Measurements from ENCODE around the gene RNU6-7. TPM values are rescaled to one million over a fixed set of nuclear protein-coding genes. Genes with fewer than 3 reads are reported as not detected.

RNU6-7 gene
- total and polyA plus RNA-seq, 2 donors (not counting 1 experiment from before 2014, with no cell fraction given), result not detected

DNA sequence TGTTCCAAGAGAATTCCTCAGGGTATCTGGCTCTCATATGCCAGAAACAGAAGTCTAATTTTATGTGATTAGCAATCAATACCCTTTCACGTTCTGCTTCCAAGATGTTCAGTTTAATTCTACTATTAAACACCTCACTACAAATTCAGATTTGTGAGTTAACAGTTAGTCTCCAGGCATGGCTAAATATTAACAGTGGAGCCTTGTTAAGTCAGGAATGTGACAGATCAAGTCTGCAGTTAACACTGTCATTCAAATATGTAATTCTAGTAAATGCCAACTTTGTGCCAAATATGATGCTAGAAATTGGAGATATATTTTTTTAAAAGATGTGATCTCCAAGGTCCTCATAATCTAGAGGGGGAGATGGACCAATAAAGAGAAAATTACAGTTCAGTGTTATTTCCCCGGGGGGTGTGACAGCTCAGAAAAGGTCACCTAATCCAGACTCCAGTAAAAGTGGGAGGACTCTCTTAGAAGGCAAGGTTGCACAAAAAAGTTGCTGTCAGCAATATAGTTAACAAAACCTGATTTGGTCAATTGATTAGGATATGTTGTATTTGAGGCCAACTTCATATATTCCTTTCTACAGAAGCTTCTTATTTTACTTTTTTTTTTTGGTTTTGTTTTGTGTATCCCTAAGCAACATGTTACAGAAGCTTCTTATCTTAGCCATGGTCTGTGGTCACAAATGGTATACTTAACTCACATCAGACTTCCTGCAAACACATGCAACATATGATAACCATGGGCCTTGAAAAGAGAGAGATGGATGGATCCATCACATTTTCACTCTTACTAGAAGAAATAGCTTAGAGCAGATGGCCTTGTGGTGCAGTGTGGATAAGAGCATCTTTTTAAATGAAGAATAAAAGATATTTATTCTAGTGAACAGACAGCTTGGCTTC, 18.4 kb upstream of the RNU6-7 start:
- no peak overlapping the region for H3K4me2 ChIP-seq (ENCODE audit: extremely low read depth, insufficient read depth, low read length)
- H3K4me1 ChIP-seq (ENCODE audit: control insufficient read depth, extremely low read depth, insufficient read depth, low read length), result no peaks in the 10 kb centered on the region
- no peak for DNase-seq (ENCODE audit: low read depth in 2 of 2)
- H3K27me3 ChIP-seq (ENCODE audit: control insufficient read depth, insufficient read depth, low read length), result no peaks in the 10 kb centered on the region
- no peaks in the 10 kb centered on the region for H3K79me2 ChIP-seq (ENCODE audit: control insufficient read depth, insufficient read depth, low read length)
- H4K20me1 ChIP-seq (ENCODE audit: control insufficient read depth, extremely low read depth, insufficient read depth, low read length), result no peaks in the 10 kb centered on the region
- H3K9ac ChIP-seq (ENCODE audit: insufficient read depth, low read length), result no peak overlapping the region
- no peak for TF ChIP-seq EZH2 (IDR thresholded peaks at IDR 0.05; ENCODE audit: low read length, missing control alignments)
- TF ChIP-seq, protein P1, sequence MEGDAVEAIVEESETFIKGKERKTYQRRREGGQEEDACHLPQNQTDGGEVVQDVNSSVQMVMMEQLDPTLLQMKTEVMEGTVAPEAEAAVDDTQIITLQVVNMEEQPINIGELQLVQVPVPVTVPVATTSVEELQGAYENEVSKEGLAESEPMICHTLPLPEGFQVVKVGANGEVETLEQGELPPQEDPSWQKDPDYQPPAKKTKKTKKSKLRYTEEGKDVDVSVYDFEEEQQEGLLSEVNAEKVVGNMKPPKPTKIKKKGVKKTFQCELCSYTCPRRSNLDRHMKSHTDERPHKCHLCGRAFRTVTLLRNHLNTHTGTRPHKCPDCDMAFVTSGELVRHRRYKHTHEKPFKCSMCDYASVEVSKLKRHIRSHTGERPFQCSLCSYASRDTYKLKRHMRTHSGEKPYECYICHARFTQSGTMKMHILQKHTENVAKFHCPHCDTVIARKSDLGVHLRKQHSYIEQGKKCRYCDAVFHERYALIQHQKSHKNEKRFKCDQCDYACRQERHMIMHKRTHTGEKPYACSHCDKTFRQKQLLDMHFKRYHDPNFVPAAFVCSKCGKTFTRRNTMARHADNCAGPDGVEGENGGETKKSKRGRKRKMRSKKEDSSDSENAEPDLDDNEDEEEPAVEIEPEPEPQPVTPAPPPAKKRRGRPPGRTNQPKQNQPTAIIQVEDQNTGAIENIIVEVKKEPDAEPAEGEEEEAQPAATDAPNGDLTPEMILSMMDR (conservative IDR thresholded peaks at IDR 0.05 in 1 of 2, IDR thresholded peaks at IDR 0.05 in 1 of 2; ENCODE audit: low read depth in 1 of 2, low read length in 2 of 2), result no peak
- no peaks in the 10 kb centered on the region for H3K36me3 ChIP-seq (ENCODE audit: control insufficient read depth, insufficient read depth, low read length)
- H2AFZ ChIP-seq (ENCODE audit: low read length), result no peak overlapping the region
- H3K9me3 ChIP-seq (ENCODE audit: control insufficient read depth, insufficient read depth, low read depth, low read length), result no peaks in the 10 kb centered on the region
- H3K4me3 ChIP-seq (replicated peaks in 1 of 4; ENCODE audit: control extremely low read depth in 1 of 4, insufficient read depth in 1 of 4, low read depth in 3 of 4, low read length in 4 of 4), result no peak overlapping the region
- no peak overlapping the region for H3K27ac ChIP-seq (ENCODE audit: insufficient read depth, low read length)

DNA sequence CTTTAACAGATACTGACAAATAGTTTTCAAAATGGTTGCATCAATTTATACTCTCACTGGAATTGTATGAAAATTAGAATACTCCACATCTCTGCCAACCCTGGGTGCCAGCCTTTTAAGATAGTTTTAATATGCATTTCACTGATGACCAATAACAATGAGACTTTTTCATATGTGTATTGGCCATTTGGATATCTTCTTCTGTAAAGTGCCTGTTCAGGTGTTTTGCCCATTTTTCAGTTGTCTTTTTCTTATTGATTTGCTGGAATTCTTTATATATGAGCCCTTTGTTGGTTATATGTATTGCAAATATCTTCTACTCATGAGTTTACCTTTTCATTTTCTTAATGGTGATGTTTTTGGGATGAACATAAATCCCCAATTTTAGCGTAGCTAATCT, 16.7 kb upstream of the RNU6-7 start:
- H2AFZ ChIP-seq (ENCODE audit: low read length), result no peak overlapping the region

GRCh38 chr14:32186248-32186647, 15.6 kb upstream of the RNU6-7 start:
- no peak for TF ChIP-seq EZH2 (IDR thresholded peaks at IDR 0.05; ENCODE audit: low read length, missing control alignments)
- TF ChIP-seq, protein P1 (conservative IDR thresholded peaks at IDR 0.05 in 1 of 2, IDR thresholded peaks at IDR 0.05 in 1 of 2; ENCODE audit: low read depth in 1 of 2, low read length in 2 of 2), result no peak
- Histone ChIP-seq H4K20me1 (ENCODE audit: control insufficient read depth, extremely low read depth, insufficient read depth, low read length) (no peaks in the 10 kb centered on the region), H3K79me2 (ENCODE audit: control insufficient read depth, insufficient read depth, low read length) (no peaks in the 10 kb centered on the region), H3K9ac (ENCODE audit: insufficient read depth, low read length) (no peak overlapping the region), H3K27ac (ENCODE audit: insufficient read depth, low read length) (no peak overlapping the region), H3K27me3 (ENCODE audit: control insufficient read depth, insufficient read depth, low read length) (no peaks in the 10 kb centered on the region), H2AFZ (ENCODE audit: low read length) (no peak overlapping the region), H3K9me3 (ENCODE audit: control insufficient read depth, insufficient read depth, low read depth, low read length) (no peaks in the 10 kb centered on the region), H3K4me2 (ENCODE audit: extremely low read depth, insufficient read depth, low read length) (no peak overlapping the region), H3K4me1 (ENCODE audit: control insufficient read depth, extremely low read depth, insufficient read depth, low read length) (no peaks in the 10 kb centered on the region), H3K4me3 (replicated peaks in 1 of 4; ENCODE audit: control extremely low read depth in 1 of 4, insufficient read depth in 1 of 4, low read depth in 3 of 4, low read length in 4 of 4) (no peak overlapping the region), H3K36me3 (ENCODE audit: control insufficient read depth, insufficient read depth, low read length) (no peaks in the 10 kb centered on the region)
- DNase-seq (ENCODE audit: low read depth in 2 of 2), result no peak

More for the DNA sequence above, 16.7 kb upstream of the RNU6-7 start:
- H3K4me3 ChIP-seq (replicated peaks in 1 of 4; ENCODE audit: control extremely low read depth in 1 of 4, insufficient read depth in 1 of 4, low read depth in 3 of 4, low read length in 4 of 4), result no peak overlapping the region
- no peaks in the 10 kb centered on the region for H3K9me3 ChIP-seq (ENCODE audit: control insufficient read depth, insufficient read depth, low read depth, low read length)
- no peaks in the 10 kb centered on the region for H3K27me3 ChIP-seq (ENCODE audit: control insufficient read depth, insufficient read depth, low read length)
- H3K4me2 ChIP-seq (ENCODE audit: extremely low read depth, insufficient read depth, low read length), result no peak overlapping the region
- no peaks in the 10 kb centered on the region for H3K36me3 ChIP-seq (ENCODE audit: control insufficient read depth, insufficient read depth, low read length)
- no peak overlapping the region for H3K9ac ChIP-seq (ENCODE audit: insufficient read depth, low read length)
- no peaks in the 10 kb centered on the region for H4K20me1 ChIP-seq (ENCODE audit: control insufficient read depth, extremely low read depth, insufficient read depth, low read length)
- no peak for DNase-seq (ENCODE audit: low read depth in 2 of 2)
- no peaks in the 10 kb centered on the region for H3K4me1 ChIP-seq (ENCODE audit: control insufficient read depth, extremely low read depth, insufficient read depth, low read length)
- no peaks in the 10 kb centered on the region for H3K79me2 ChIP-seq (ENCODE audit: control insufficient read depth, insufficient read depth, low read length)
- TF ChIP-seq, protein P1 (conservative IDR thresholded peaks at IDR 0.05 in 1 of 2, IDR thresholded peaks at IDR 0.05 in 1 of 2; ENCODE audit: low read depth in 1 of 2, low read length in 2 of 2), result no peak
- no peak for TF ChIP-seq EZH2 (IDR thresholded peaks at IDR 0.05; ENCODE audit: low read length, missing control alignments)
- no peak overlapping the region for H3K27ac ChIP-seq (ENCODE audit: insufficient read depth, low read length)

Measured in fibroblast of lung (primary cell).